IMR-90 (cell line): ENCODE results near the gene PDXK. TPM values are rescaled to one million over a fixed set of nuclear protein-coding genes. Genes with fewer than 3 reads are reported as not detected.

Source experiments
- ATAC-seq: fragments of 200-7000 bp; cut with Tn5 transposase; 2 replicates; pipeline ENCODE4 v1.9.1; 2020; ENCODE audit warnings: low read depth, mild to moderate bottlenecking, moderate library complexity
- BruUV-seq: library from RNA; stranded (reverse); fragments of 400-500 nt; replicated peaks from 2 replicates; lab custom pipeline; 2021; lab: Mats Ljungman, UMichigan
- CTCF ChIA-PET: fragments of 300-600 bp; formaldehyde crosslinking; extraction: SDS; loops from one replicate; lab custom pipeline; 2021; ENCODE audit warnings: antibody characterized with exemption; lab: Yijun Ruan, JAX
- POLR2A ChIA-PET: fragments of 300-600 bp; sonication (Branson Sonifier 250); formaldehyde crosslinking; loops from one replicate; lab custom pipeline; 2022; ENCODE audit warnings: antibody characterized with exemption; ENCODE audit not compliant: unreplicated experiment; lab: Charles Lee
- DNase-seq: peaks from one replicate; pipeline ENCODE4 v3.0.0; 2013
- H2AFZ ChIP-seq: replicated peaks from 2 replicates; pipeline ENCODE3; 2013; ENCODE audit warnings: low read length, mild to moderate bottlenecking; ENCODE audit not compliant: poor library complexity
- H2AK5ac ChIP-seq: 2 replicates; pipeline ENCODE4 v1.6.1; 2013; ENCODE audit warnings: low read depth, low read length, inconsistent platforms
- H2AK9ac ChIP-seq: replicated peaks from 2 replicates; pipeline ENCODE3; 2013; ENCODE audit warnings: mild to moderate bottlenecking, low read depth, low read length, moderate library complexity; ENCODE audit not compliant: poor library complexity
- H2BK120ac ChIP-seq: 2 replicates; pipeline ENCODE4 v1.6.1; 2013; ENCODE audit warnings: low read depth, low read length, inconsistent platforms
- H2BK15ac ChIP-seq: 3 replicates; pipeline ENCODE4 v1.6.1; 2013; ENCODE audit warnings: low read depth, low read length, inconsistent platforms
- H2BK20ac ChIP-seq: 2 replicates; pipeline ENCODE4 v1.6.1; 2013; ENCODE audit warnings: low read depth, mild to moderate bottlenecking, inconsistent platforms, low read length, moderate library complexity
- H2BK5ac ChIP-seq: 2 replicates; pipeline ENCODE4 v1.6.1; 2013; ENCODE audit warnings: mild to moderate bottlenecking, low read depth, low read length, inconsistent platforms; ENCODE audit not compliant: poor library complexity, severe bottlenecking
- H3K14ac ChIP-seq: replicated peaks from 2 replicates; pipeline ENCODE4 v1.6.1; 2013; ENCODE audit warnings: low read depth, low read length, inconsistent platforms
- H3K18ac ChIP-seq: 2 replicates; pipeline ENCODE4 v1.6.1; 2013; ENCODE audit warnings: low read depth, low read length, control low read depth
- H3K23ac ChIP-seq: 2 replicates; pipeline ENCODE4 v1.6.1; 2013; ENCODE audit warnings: low read depth, low read length, inconsistent platforms
- H3K27ac ChIP-seq: 2 replicates; pipeline ENCODE4 v1.5.1; 2013; ENCODE audit warnings: mild to moderate bottlenecking, control low read depth, low read length; ENCODE audit not compliant: insufficient read depth
- H3K27me3 ChIP-seq: 2 replicates; pipeline ENCODE4 v1.6.1; 2013; ENCODE audit warnings: low read length; ENCODE audit not compliant: control insufficient read depth, insufficient read depth
- H3K36me3 ChIP-seq: 2 replicates; pipeline ENCODE4 v1.6.1; 2013; ENCODE audit warnings: low read length, mixed read lengths; ENCODE audit not compliant: control insufficient read depth, insufficient read depth
- H3K4ac ChIP-seq: 2 replicates; pipeline ENCODE4 v1.6.1; 2013; ENCODE audit warnings: low read depth, low read length, inconsistent platforms
- H3K4me1 ChIP-seq: 2 replicates; pipeline ENCODE4 v1.6.1; 2013; ENCODE audit warnings: low read length, mixed read lengths; ENCODE audit not compliant: control insufficient read depth, insufficient read depth
- H3K4me2 ChIP-seq: 2 replicates; pipeline ENCODE4 v1.6.1; 2013; ENCODE audit warnings: low read depth, mild to moderate bottlenecking, control low read depth, low read length, moderate library complexity
- H3K4me3 ChIP-seq: 2 replicates; pipeline ENCODE4 v1.5.1; 2013; ENCODE audit warnings: low read depth, mild to moderate bottlenecking, control low read depth, low read length, moderate library complexity; ENCODE audit not compliant: insufficient read depth
- H3K56ac ChIP-seq: 2 replicates; pipeline ENCODE4 v1.6.1; 2013; ENCODE audit warnings: low read length, inconsistent platforms; ENCODE audit not compliant: insufficient read depth; ENCODE audit errors: extremely low read depth
- H3K79me1 ChIP-seq, 2 experiments: 2 replicates each; pipeline ENCODE4 v1.6.1; 2013; ENCODE audit warnings: low read length in 2 of 2, inconsistent platforms in 1 of 2, low read depth in 1 of 2
- H3K9ac ChIP-seq: 2 replicates; pipeline ENCODE4 v1.6.1; 2013; ENCODE audit warnings: low read depth, low read length, control low read depth
- H3K9me1 ChIP-seq: 2 replicates; pipeline ENCODE4 v1.6.1; 2013; ENCODE audit warnings: low read length, inconsistent platforms; ENCODE audit not compliant: insufficient read depth
- H3K9me3 ChIP-seq: 2 replicates; pipeline ENCODE4 v1.6.1; 2013; ENCODE audit warnings: low read length; ENCODE audit not compliant: control insufficient read depth, insufficient read depth
- H4K20me1 ChIP-seq: 2 replicates; pipeline ENCODE4 v1.6.1; 2013; ENCODE audit warnings: low read length, inconsistent platforms; ENCODE audit not compliant: insufficient read depth
- H4K5ac ChIP-seq: 2 replicates; pipeline ENCODE4 v1.6.1; 2013; ENCODE audit warnings: mild to moderate bottlenecking, low read depth, low read length, control low read depth
- H4K8ac ChIP-seq, 2 experiments: 2 replicates each; pipeline ENCODE4 v1.6.1; 2013; ENCODE audit warnings: low read depth in 2 of 2, low read length in 2 of 2, control low read depth in 1 of 2, inconsistent platforms in 1 of 2
- H4K91ac ChIP-seq: 2 replicates; pipeline ENCODE4 v1.6.1; 2013; ENCODE audit warnings: low read depth, low read length, inconsistent platforms; ENCODE audit not compliant: insufficient read depth
- CEBPB ChIP-seq: IDR thresholded peaks from 2 replicates; pipeline ENCODE4 v1.6.1; 2012; ENCODE audit warnings: low read depth, low read length, improper control_type of control experiment
- CTCF ChIP-seq: conservative IDR thresholded peaks from 2 replicates; pipeline ENCODE4 v1.5.1; 2012; ENCODE audit warnings: mild to moderate bottlenecking, low read depth, low read length, improper control_type of control experiment
- FOS ChIP-seq: fragments of 150-350 bp; IDR thresholded peaks from 2 replicates; pipeline ENCODE4 v1.6.1; 2016; ENCODE audit warnings: low read depth, low read length
- MAFK ChIP-seq: IDR thresholded peaks from 2 replicates; pipeline ENCODE4 v1.6.1; 2012; ENCODE audit warnings: low read depth, low read length, improper control_type of control experiment
- MAZ ChIP-seq: IDR thresholded peaks from 2 replicates; pipeline ENCODE4 v1.6.1; 2012; ENCODE audit warnings: low read depth, mild to moderate bottlenecking, low read length, improper control_type of control experiment, moderate library complexity, borderline replicate concordance
- MXI1 ChIP-seq: IDR thresholded peaks from 2 replicates; pipeline ENCODE4 v1.6.1; 2012; ENCODE audit warnings: low read depth, mild to moderate bottlenecking, low read length, moderate library complexity, borderline replicate concordance
- NFE2L2 ChIP-seq: fragments of 150-350 bp; IDR thresholded peaks from 2 replicates; pipeline ENCODE4 v1.6.1; 2016; ENCODE audit warnings: low read depth, mild to moderate bottlenecking, low read length
- POLR2A ChIP-seq: IDR thresholded peaks from 2 replicates; pipeline ENCODE4 v1.6.1; 2012; ENCODE audit warnings: mild to moderate bottlenecking, low read depth, low read length
- RAD21 ChIP-seq: IDR thresholded peaks from 2 replicates; pipeline ENCODE4 v1.6.1; 2012; ENCODE audit warnings: low read length, improper control_type of control experiment
- RCOR1 ChIP-seq: IDR thresholded peaks from 2 replicates; pipeline ENCODE4 v1.6.1; 2012; ENCODE audit warnings: mild to moderate bottlenecking, low read length, improper control_type of control experiment; ENCODE audit not compliant: insufficient replicate concordance
- RFX5 ChIP-seq: IDR thresholded peaks from 2 replicates; pipeline ENCODE4 v1.8.0; 2012; ENCODE audit warnings: low read depth, mild to moderate bottlenecking, low read length, moderate library complexity
- SMC3 ChIP-seq: fragments of 150-350 bp; IDR thresholded peaks from 2 replicates; pipeline ENCODE4 v1.6.1; 2016; ENCODE audit warnings: low read depth, mild to moderate bottlenecking, antibody characterized with exemption, low read length, moderate library complexity
- USF2 ChIP-seq: fragments of 150-350 bp; IDR thresholded peaks from 2 replicates; pipeline ENCODE4 v1.6.1; 2017; ENCODE audit warnings: mild to moderate bottlenecking, antibody characterized with exemption, low read length, low read depth
- WGBS, 2 experiments: methylation state at CpG; one replicate each; pipeline versions ENCODE4 v1.1.5 to v1.1.7; 2013; ENCODE audit warnings: missing lambda C conversion rate in 2 of 2; ENCODE audit not compliant: insufficient read length in 1 of 2; ENCODE audit errors: extremely low coverage in 2 of 2; 5-methylcytosine and 5-hydroxymethylcytosine counted together
- dilution Hi-C: fragments of 300-500 bp; cut with HindIII; formaldehyde crosslinking; loops from one replicate; pipeline ENCODE4 v1.14.3; 2018; ENCODE audit warnings: low sequenced_read_pairs; ENCODE audit not compliant: unreplicated experiment
- in situ Hi-C: fragments of 300-500 bp; cut with MboI; formaldehyde crosslinking; loops from 3 replicates; pipeline ENCODE4 v1.14.3; 2019; ENCODE audit warnings: low sequenced_read_pairs, inconsistent platforms, mixed read lengths
- intact Hi-C: fragments of 100-400 bp; cut with micrococcal nuclease; formaldehyde crosslinking; loops from 2 replicates; pipeline ENCODE4 v1.10.0; 2022
- polyA plus RNA-seq, 3 experiments: library from polyadenylated mRNA; depleted of rRNA; stranded (reverse); fragments of >200 nt; gene quantifications; 2 replicates each; pipeline ENCODE4 v1.2.3, GENCODE V29; 2012; ENCODE audit warnings: low replicate concordance in 1 of 3
- total RNA-seq: library from RNA; depleted of rRNA; stranded (reverse); fragments of >200 nt; gene quantifications from 2 replicates; pipeline ENCODE4 v1.2.3, GENCODE V29; 2012

Gene PDXK
- total and polyA plus RNA-seq, 2 of the 4 experiments (the other 2 are of a cell fraction), result 155 to 312 TPM

GRCh38 chr21:43752758-43753438, 34.0 kb downstream of the PDXK start:
- Histone ChIP-seq H3K4ac (no peak overlapping the region), H3K4me1 (peaks cover 4% of the 10 kb centered on the region; the same call in 1 of the 2 replicates), H3K56ac (no peak overlapping the region), H2AK5ac (no peak overlapping the region), H3K36me3 (peaks cover 83% of the 10 kb centered on the region), H2AFZ (peak overlapping the region; percentile 41), H2AK9ac (peak overlapping the region; percentile 5), H4K20me1 (peaks cover 22% of the 10 kb centered on the region), H4K8ac (no peak overlapping the region), H3K4me2 (no peak overlapping the region), H3K9ac (no peak overlapping the region), H3K14ac (no peak overlapping the region), H4K5ac (no peak overlapping the region), H2BK20ac (no peak overlapping the region), H2BK15ac (no peak overlapping the region), H3K4me3 (no peak overlapping the region), H2BK5ac (no peak overlapping the region), H3K27ac (no peak overlapping the region), H2BK120ac (no peak overlapping the region), H3K23ac (no peak overlapping the region), H3K18ac (no peak overlapping the region), H4K91ac (no peak overlapping the region), H3K9me1 (peaks cover 11% of the 10 kb centered on the region), H3K9me3 (no peaks in the 10 kb centered on the region), H3K27me3 (no peaks in the 10 kb centered on the region), H3K79me1 (peaks cover 8 to 21% of the 10 kb centered on the region in 2 experiments; a peak in 3 of 4 replicates)
- in situ Hi-C loops (no loop called here), dilution Hi-C loops (no loop called here), intact Hi-C loops (no loop called here)
- BruUV-seq, result no TSS peak
- 78% methylated on average over 22 of the region's 28 CpGs; no CpG with 5 or more reads in 1 of the 2 experiments for WGBS, 2 experiments
- POLR2A ChIA-PET, result no interaction called here
- TF ChIP-seq MAFK (no peak), RAD21 (no peak), CEBPB (no peak), CTCF (no peak), NFE2L2 (no peak), FOS (no peak), POLR2A (no peak), USF2 (no peak), MAZ (no peak), SMC3 (no peak), MXI1 (no peak), RFX5 (no peak), RCOR1 (no peak)
- DNase-seq, result no peak
- ATAC-seq, result no peak
- CTCF ChIA-PET, result no interaction called here
